ENCODE results near the gene SCT. TPM values are rescaled to one million over a fixed set of nuclear protein-coding genes. Genes with fewer than 3 reads are reported as not detected.

The SCT gene
- total RNA-seq, 2 experiments from 2014 or later, result not detected

DNA sequence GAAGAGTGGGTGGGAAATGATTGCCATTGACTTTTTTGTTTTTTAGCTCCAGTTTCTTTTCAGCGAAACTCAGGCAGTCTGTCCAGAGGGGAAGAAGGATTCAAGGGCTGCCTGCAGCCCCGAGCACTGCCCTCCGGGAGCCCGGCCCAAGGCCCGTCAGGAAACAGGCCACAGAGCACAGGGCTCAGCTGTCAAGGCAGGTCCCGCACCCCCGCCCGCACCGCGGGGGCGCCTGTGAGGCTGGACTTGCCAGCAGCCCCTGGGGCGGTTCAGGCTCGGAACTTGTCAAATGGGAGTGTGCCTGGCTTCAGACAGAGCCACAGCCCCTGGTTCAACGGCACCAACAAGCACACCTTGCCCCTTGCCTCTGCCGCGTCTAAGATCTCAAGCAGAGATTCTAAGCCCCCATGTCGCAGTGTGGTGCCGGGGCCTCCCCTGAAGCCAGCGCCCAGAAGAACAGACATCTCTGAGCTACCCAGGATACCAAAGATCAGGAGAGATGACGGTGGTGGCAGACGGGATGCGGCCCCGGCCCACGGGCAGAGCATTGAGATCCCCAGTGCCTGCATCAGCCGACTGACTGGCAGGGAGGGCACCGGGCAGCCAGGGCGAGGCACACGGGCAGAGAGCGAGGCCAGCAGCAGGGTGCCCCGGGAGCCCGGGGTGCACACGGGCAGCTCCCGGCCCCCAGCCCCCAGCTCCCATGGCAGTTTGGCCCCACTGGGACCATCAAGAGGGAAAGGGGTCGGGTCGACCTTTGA lies 19.8 kb downstream of the SCT start:
- no peaks in the 10 kb centered on the region for H3K9me3 Mint-ChIP-seq
- no peaks in the 10 kb centered on the region for H3K27me3 ChIP-seq (ENCODE audit: control insufficient read depth in 1 of 2, insufficient read depth in 2 of 2, low read length in 2 of 2)
- ChIA-PET POLR2A (interaction anchor here (0.6 kb wide), 1 partner anchor 1791 kb away, joined by 3 read pairs; no protein-coding TSS in a partner anchor), CTCF (interaction anchor here (0.6 kb wide), 1 partner anchor 59 kb away, joined by 3 read pairs; no protein-coding TSS in a partner anchor)
- TF ChIP-seq, protein P1, sequence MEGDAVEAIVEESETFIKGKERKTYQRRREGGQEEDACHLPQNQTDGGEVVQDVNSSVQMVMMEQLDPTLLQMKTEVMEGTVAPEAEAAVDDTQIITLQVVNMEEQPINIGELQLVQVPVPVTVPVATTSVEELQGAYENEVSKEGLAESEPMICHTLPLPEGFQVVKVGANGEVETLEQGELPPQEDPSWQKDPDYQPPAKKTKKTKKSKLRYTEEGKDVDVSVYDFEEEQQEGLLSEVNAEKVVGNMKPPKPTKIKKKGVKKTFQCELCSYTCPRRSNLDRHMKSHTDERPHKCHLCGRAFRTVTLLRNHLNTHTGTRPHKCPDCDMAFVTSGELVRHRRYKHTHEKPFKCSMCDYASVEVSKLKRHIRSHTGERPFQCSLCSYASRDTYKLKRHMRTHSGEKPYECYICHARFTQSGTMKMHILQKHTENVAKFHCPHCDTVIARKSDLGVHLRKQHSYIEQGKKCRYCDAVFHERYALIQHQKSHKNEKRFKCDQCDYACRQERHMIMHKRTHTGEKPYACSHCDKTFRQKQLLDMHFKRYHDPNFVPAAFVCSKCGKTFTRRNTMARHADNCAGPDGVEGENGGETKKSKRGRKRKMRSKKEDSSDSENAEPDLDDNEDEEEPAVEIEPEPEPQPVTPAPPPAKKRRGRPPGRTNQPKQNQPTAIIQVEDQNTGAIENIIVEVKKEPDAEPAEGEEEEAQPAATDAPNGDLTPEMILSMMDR (IDR thresholded peaks at IDR 0.05), result no peak
- intact Hi-C loops (cut with DNase I, micrococcal nuclease), result no loop called here
- peaks cover 58% of the 10 kb centered on the region for H3K36me3 Mint-ChIP-seq (ENCODE audit: low read depth)
- no peaks in the 10 kb centered on the region for H3K9me3 ChIP-seq (ENCODE audit: control insufficient read depth in 1 of 2, insufficient read depth in 1 of 2, low read length in 2 of 2)
- H3K27ac ChIP-seq (ENCODE audit: low read depth in 1 of 2, low read length in 2 of 2), result no peak overlapping the region
- H3K27ac Mint-ChIP-seq, result no peak overlapping the region
- no peaks in the 10 kb centered on the region for H3K4me1 ChIP-seq (ENCODE audit: insufficient read depth, low read length)
- H3K4me1 Mint-ChIP-seq (ENCODE audit: low read depth), result peaks cover 3% of the 10 kb centered on the region
- H3K4me3 ChIP-seq (ENCODE audit: low read length), result no peak overlapping the region
- ATAC-seq (ENCODE audit: poor library complexity) (no peak), DNase-seq (peak in 1 of 14 experiments; percentile 23)
- no peak overlapping the region for H3K4me3 Mint-ChIP-seq
- no peaks in the 10 kb centered on the region for H3K27me3 Mint-ChIP-seq
- peaks cover 92% of the 10 kb centered on the region for H3K36me3 ChIP-seq (ENCODE audit: insufficient read depth, low read length)

GRCh38 chr11:606245-606644 lies 20.7 kb downstream of the SCT start:
- ATAC-seq (ENCODE audit: poor library complexity) (no peak), DNase-seq (no peak)
- Mint-ChIP-seq H3K27ac (no peak overlapping the region), H3K36me3 (ENCODE audit: low read depth) (peaks cover 58% of the 10 kb centered on the region), H3K27me3 (no peaks in the 10 kb centered on the region), H3K9me3 (no peaks in the 10 kb centered on the region), H3K4me1 (ENCODE audit: low read depth) (no peaks in the 10 kb centered on the region), H3K4me3 (no peak overlapping the region)
- Histone ChIP-seq H3K4me1 (ENCODE audit: insufficient read depth, low read length) (no peaks in the 10 kb centered on the region), H3K4me3 (ENCODE audit: low read length) (no peak overlapping the region), H3K27me3 (ENCODE audit: control insufficient read depth in 1 of 2, insufficient read depth in 2 of 2, low read length in 2 of 2) (no peaks in the 10 kb centered on the region), H3K9me3 (ENCODE audit: control insufficient read depth in 1 of 2, insufficient read depth in 1 of 2, low read length in 2 of 2) (no peaks in the 10 kb centered on the region), H3K27ac (ENCODE audit: low read depth in 1 of 2, low read length in 2 of 2) (no peak overlapping the region), H3K36me3 (ENCODE audit: insufficient read depth, low read length) (peaks cover 93% of the 10 kb centered on the region)
- POLR2A ChIA-PET, result interaction anchor here (0.6 kb wide), 1 partner anchor 1792 kb away, joined by 3 read pairs; no protein-coding TSS in a partner anchor
- CTCF ChIA-PET, result no interaction called here
- TF ChIP-seq, protein P1 (IDR thresholded peaks at IDR 0.05), result no peak
- intact Hi-C loops (cut with DNase I, micrococcal nuclease), result no loop called here

DNA sequence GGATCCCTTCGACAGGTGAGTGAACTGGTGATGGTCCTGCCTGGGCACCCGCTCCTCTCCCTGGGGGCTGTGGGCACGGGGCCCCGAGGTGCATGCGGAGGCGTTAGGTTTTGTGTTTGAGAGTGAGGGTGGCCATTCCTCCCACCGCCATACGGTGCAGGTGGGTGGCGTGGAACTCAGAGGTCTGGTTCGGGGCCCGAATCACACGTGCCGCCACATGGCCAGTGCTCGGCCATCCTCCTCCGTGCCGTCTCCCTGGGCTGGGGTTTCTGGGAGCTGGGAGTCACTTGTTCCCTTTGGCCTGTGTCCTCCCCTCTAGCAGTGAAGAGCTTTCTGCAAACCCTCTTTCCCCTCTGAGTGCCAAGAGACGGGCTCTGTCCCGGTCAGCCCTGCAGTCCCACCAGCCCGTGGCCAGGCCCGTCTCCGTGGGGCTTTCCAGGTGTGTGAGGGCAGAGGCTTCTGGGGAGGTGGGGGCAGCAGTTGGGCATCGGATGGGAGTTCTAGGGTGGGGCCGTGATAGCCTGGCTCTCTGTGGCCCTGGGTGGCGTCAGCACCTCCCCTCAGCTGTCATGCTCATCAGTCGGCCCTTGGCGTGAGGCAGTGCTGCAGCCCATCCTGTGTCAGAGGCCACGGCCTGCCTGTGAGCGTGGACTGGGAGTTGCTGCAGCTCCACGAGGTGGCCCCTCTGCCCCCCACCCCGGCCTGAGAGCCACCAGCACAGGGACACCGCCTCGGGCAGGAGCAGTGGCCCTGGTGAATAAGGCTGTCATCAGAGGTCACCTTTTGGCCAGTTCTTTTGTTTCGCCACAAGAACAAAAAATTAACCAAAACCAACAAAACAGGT lies 21.5 kb downstream of the SCT start:
- TF ChIP-seq, protein P1 (IDR thresholded peaks at IDR 0.05), result no peak
- Mint-ChIP-seq H3K36me3 (ENCODE audit: low read depth) (peaks cover 53% of the 10 kb centered on the region), H3K27ac (no peak overlapping the region), H3K9me3 (no peaks in the 10 kb centered on the region), H3K4me1 (ENCODE audit: low read depth) (no peaks in the 10 kb centered on the region), H3K4me3 (no peak overlapping the region), H3K27me3 (no peaks in the 10 kb centered on the region)
- Histone ChIP-seq H3K4me1 (ENCODE audit: insufficient read depth, low read length) (no peaks in the 10 kb centered on the region), H3K27me3 (ENCODE audit: control insufficient read depth in 1 of 2, insufficient read depth in 2 of 2, low read length in 2 of 2) (no peaks in the 10 kb centered on the region), H3K4me3 (ENCODE audit: low read length) (no peak overlapping the region), H3K36me3 (ENCODE audit: insufficient read depth, low read length) (peaks cover 89% of the 10 kb centered on the region), H3K27ac (ENCODE audit: low read depth in 1 of 2, low read length in 2 of 2) (no peak overlapping the region), H3K9me3 (ENCODE audit: control insufficient read depth in 1 of 2, insufficient read depth in 1 of 2, low read length in 2 of 2) (no peaks in the 10 kb centered on the region)
- no peak for DNase-seq
- ChIA-PET CTCF (no interaction called here), POLR2A (no interaction called here)
- intact Hi-C loops (cut with DNase I, micrococcal nuclease), result no loop called here
- ATAC-seq (ENCODE audit: poor library complexity), result no peak

Data from CD4-positive, alpha-beta T cell (primary cell).